ENCODE results near the gene GPR143.

The GPR143 gene

DNA sequence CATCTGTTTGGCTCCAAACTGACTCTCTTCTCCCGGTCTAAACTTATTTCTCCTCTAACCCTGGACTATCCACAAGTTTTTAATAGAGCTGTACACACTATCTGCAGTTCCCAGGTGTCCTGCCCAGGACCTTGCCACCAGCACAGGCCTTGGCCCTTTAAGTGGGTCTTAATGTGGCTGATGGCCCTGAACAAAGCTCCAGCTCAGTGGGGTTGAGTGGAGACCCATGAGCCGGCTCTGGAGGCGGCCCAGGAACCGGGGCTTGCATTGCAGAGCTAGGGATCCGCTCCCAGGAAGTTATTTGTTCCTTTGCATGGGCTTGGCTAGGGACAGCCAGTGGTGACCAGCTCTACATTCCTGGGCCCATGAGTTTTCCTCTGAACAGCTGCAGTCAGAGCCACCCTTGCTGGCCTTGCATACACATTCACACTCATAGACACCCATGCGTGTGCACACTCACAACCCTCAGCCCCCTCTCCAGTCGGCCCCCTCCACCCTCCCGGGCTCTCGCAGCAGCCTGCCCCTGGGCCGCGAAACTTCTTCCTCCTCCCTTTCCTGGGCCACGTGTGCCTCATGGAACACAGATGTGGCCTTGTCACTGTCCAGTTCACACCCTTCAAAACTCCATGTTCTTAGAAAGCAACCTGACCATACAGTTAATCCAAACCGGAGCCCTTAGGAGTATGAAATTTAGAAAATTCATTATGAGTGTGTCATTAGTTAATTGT is 58.2 kb downstream of the GPR143 start:
- no peak for DNase-seq

DNA sequence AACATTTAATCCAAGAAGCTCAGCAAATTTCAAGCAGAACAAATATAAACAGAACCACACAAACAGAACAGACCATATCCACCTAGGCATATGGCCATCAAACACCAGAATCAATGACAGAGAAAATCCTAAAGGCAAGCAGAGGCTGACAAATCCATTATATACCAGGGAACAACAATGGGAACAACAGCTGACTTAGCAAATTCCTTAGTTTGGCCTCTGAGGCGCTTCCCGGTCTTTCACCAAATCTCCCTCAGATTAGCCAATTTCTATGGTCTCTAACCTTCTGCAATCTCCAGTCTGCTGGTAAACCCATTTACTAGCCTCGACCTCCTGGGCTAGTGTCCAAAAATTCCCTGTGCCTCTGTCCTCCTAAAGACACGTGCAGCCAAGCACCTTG is 59.2 kb downstream of the GPR143 start:
- DNase-seq, result no peak

DNA sequence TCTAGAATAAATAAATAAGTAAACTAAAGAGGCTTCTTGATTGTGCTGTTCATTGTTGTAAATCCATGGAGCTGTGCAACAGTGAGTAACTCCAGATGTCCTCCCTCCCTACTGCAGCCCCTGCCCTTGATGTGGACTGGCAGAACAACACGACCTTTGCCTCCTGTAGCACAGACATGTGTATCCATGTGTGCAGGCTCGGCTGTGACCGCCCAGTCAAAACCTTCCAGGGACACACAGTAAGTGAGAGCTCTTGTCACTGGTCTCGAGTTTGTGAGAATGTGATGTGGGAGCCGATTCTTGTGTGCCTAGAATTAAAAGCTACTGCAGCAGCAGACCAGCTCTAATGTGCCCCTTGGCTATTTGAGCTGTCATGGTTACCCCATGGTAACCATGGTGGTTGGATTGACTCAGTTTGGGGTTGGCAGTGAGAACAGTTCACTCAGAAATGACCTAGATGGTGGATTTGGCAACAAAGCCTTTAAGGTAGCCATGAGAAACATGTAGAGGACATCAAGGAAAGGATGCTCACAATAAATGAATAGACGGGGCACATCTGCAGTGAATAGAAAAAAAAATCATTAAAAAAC is 60.7 kb downstream of the GPR143 start:
- DNase-seq, result no peak

DNA sequence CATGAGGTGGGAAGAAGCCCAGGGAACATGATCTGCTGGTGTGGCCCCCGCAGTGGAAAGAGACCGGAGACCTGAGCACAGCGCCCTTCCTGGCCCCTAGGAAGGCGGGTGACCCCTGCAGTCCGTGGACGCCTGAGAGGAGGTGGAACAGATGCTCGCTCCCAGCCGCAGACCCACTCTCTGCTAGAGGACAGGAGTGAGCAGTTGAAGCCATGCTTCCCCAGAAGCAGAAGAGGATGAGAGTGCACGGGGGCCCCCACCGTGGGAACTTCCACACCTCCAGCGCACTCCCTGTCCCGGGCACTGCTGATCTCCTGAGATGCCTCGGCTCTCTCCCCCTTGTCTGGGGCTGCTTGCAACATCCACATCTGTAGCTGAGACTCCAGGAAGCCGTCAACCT is 62.2 kb downstream of the GPR143 start:
- no peak for DNase-seq

DNA sequence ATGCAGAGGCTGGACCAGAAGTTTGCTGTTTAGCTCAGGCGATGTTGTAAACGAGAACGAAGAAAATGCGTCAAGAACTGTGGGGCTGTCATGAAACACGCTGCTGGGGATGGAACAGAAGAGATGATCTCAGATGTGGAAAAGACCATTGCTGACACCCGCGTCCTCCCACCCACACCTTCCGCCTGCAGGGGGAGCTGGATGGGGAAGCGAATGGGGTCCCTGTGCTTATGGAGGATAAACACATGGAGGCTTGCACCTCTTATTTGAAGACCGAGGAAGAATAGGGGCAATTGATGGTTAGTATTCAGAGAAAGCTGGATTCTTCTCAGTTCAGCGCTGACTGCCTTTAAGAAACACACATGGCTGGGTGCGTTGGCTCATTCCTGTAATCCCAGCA is 63.9 kb downstream of the GPR143 start:
- DNase-seq, result no peak

DNA sequence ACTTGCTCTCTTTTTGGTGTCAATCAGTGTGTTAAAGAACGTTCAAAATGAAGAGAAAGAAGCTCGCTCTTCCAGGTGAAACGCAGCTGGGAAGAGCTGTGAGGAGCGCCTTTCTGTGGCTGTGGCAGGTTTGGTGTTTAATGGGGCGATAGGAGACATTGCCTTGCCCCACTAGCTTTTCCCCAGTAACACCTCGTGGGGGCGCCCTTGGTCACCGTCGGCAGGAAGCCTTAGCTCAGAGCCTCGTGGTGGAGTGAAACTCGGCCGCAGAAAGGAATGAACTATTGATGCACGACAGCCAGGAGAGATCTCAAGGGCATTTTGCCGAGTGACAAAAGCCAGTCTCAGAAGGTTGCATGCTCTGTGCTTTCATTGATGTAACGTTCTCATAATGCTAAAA is 65.1 kb downstream of the GPR143 start:
- DNase-seq, result no peak

DNA sequence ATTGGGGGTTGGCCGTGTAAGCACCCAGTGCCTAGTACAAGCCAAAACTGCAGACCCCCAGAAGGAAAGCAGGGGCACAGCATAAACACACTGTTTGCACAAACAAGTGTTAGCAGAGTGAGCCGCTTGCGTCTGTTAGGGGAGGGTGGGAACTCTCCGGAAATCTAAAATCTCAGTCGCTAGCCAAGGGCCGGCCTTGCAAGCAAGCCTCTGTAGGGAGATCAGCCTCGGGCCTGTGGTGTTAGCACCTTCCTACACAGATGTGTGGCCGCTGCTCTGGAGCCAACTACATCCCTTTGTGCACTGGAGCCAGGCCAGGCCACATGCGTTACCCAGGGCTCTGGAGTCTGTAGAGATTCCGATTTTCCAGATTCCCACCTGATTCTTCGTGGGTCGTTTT is 67.1 kb downstream of the GPR143 start:
- DNase-seq, result no peak

- no peak for DNase-seq
These were observed 72.2 kb downstream of the GPR143 start for GRCh38 chrX:9693307-9694001.

DNA sequence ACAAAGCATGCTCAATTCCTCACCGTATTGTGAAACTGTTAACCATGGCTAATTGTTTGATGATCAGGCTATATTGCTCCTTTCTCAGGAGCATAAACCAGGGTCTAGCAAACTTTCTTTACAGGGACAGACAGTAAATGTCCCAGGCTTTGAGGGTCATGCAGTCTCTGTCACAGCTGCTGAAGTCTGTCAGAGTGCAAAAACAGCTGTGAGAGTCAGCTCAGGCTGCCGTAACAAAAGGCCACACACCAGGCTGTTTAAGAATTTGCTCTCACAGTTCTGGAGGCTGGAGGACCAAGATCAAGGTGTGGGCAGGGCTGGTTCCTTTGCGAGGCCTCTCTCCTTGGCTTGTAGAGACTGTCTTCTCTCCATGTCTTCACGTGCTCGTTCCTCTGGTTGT is 75.6 kb downstream of the GPR143 start:
- no peak for DNase-seq

- DNase-seq, result no peak
These were observed 76.8 kb downstream of the GPR143 start for GRCh38 chrX:9688833-9689232.

DNA sequence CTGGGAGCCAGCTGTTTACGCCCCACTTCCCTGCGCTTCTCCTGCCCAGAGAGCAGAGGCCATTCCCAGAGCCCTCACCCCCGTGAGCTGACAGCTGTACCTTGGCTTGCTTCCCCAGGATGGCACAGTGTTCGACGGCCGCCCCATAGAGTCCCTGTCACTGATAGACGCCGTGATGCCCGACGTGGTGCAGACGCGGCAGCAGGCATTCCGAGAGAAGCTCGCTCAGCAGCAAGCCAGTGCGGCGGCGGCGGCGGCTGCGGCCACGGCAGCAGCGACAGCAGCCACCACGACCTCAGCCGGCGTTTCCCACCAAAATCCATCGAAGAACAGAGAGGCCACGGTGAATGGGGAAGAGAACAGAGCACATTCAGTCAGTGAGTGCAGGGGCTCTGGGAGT is 77.7 kb downstream of the GPR143 start:
- no peak for DNase-seq

DNA sequence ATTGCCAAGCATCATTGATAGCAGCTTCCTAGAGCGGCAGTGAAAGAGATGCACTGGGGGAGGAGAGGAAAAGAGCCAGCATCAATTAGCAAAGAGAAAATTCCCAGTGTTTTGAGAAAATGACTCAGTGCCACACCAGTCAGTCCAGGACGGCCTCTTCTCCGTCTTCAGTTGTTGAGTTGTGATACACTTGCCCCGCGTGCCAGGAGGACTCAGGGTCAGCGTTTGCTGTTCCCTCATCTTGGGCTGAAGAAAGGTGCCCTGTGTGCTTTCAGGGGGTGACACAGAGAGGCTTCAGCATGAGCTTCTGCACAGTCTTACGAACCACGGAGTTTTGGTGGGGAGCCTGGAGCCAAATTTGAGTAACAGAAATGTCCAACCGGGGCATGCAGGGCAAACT is 82.3 kb downstream of the GPR143 start:
- DNase-seq, result no peak

DNA sequence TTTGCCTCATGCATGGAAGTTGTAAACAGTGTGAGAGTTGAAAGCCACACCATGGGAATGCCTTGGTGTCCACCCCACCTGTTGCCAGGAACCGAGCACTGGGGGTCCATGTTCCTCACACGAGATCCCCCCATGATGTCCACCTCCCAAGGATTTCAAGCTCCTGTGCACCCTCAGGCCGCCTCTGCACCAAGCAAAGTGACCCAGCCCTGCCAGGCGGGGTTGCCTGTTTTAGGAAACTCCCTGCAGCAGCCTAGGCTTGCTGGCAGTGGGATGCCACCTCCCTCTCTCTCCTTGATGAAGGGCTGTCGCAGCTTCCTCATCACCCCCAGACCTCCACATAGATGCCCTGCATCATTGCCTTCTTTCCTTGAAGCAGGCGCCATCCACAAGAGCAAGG is 82.8 kb downstream of the GPR143 start:
- DNase-seq, result no peak

GRCh38 chrX:9682456-9682855 is 83.2 kb downstream of the GPR143 start:
- peak; percentile 2 for DNase-seq

DNA sequence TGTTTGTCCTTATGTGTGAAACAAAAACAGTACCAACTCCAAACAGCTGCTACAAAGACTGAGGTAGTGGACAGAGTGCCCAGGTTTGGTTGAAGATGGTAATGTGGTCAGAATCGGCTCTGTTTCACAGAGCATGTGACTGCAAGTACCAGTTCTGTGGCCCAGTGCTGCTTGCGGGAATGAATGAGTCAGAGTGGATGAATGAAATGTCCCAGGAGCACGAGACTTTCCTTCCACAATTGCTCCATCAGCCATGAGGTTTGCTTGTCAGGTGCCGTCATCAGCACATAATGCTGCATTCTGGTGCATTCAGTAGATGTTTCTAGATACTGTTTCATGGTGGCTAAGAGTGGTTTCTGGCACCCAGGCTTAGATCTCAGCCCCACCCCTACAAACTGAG is 84.2 kb downstream of the GPR143 start:
- no peak for DNase-seq

DNA sequence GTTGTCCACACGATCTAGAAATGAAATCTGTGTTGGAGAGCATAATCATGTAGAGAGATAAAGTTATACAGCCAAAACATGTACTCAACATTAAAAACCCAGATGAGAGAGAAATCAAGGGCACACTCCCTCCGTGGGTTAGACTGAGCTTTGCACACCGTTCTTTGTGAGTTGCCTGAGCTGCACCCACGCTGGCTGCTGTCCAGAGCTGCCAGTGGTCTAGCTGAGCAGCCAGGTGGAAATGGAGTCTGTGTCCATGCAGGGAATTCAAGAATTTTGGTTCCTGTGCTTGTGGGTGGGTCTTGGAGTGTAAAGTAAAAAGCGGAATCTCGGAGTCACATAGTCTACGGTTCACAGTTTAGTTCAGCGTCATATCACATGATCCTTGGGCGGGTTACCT is 84.6 kb downstream of the GPR143 start:
- no peak for DNase-seq

- DNase-seq, result no peak
These were observed 87.3 kb downstream of the GPR143 start for GRCh38 chrX:9678215-9678965.

GRCh38 chrX:9677098-9677739 is 88.4 kb downstream of the GPR143 start:
- DNase-seq, result no peak

GRCh38 chrX:9676738-9677097 is 88.9 kb downstream of the GPR143 start:
- DNase-seq, result no peak

GRCh38 chrX:9676306-9676705 is 89.3 kb downstream of the GPR143 start:
- DNase-seq, result no peak

Data from cortex of kidney (tissue), 1 donor.